Activated CD4-positive, alpha-beta T cell treated with anti-CD3 and anti-CD28 coated beads for 36 hours (primary cell): ENCODE data around the gene DUSP22. TPM values are rescaled to one million over a fixed set of nuclear protein-coding genes. Genes with fewer than 3 reads are reported as not detected.
"Not testable (repeated sequence)": the region's sequence is repeated elsewhere in the genome, so short reads cannot be mapped to it uniquely, and the experiment has no call there.

Experiments
- ATAC-seq: fragments of 200-7000 bp; cut with Tn5 transposase; one replicate; pipeline ENCODE4 v1.10.0; 2021; ENCODE audit warnings: mild to moderate bottlenecking, moderate library complexity
- CTCF ChIA-PET: fragments of 350-600 bp; sonication (Branson Sonifier 250); formaldehyde crosslinking; loops from one replicate; lab custom pipeline; 2021; ENCODE audit warnings: antibody characterized with exemption; lab: Charles Lee
- POLR2A ChIA-PET: fragments of 350-600 bp; sonication (Branson Sonifier 250); formaldehyde crosslinking; loops from one replicate; lab custom pipeline; 2021; ENCODE audit warnings: antibody characterized with exemption, inconsistent platforms; lab: Charles Lee
- DNase-seq: peaks from one replicate; pipeline ENCODE4 v3.0.0-alpha.2; 2020
- H3K27ac Mint-ChIP-seq: one replicate; pipeline ENCODE4 v1.8.0; 2021; ENCODE audit warnings: mixed read lengths
- H3K27me3 Mint-ChIP-seq: one replicate; pipeline ENCODE4 v1.8.0; 2021; ENCODE audit warnings: mixed read lengths
- H3K36me3 Mint-ChIP-seq: one replicate; pipeline ENCODE4 v1.8.0; 2021; ENCODE audit warnings: low read depth, mixed read lengths
- H3K4me1 Mint-ChIP-seq: one replicate; pipeline ENCODE4 v1.8.0; 2021; ENCODE audit warnings: mixed read lengths
- H3K4me3 Mint-ChIP-seq: one replicate; pipeline ENCODE4 v1.8.0; 2021; ENCODE audit warnings: mild to moderate bottlenecking, moderate library complexity, mixed read lengths
- H3K9me3 Mint-ChIP-seq: one replicate; pipeline ENCODE4 v1.8.0; 2021; ENCODE audit warnings: low read depth, mixed read lengths
- intact Hi-C, 2 experiments: fragments of 100-400 bp; cut with DNase I in 1 of 2; cut with micrococcal nuclease in 1 of 2; formaldehyde crosslinking; loops; one replicate each; pipeline versions ENCODE4 v1.14.2 to v1.15.1; 2022 to 2024; cut with DNase I, micrococcal nuclease
- total RNA-seq, 2 experiments: library from RNA; stranded (reverse); gene quantifications; one replicate each; pipeline ENCODE4 v1.2.3, GENCODE V29; 2021

Gene DUSP22, protein sequence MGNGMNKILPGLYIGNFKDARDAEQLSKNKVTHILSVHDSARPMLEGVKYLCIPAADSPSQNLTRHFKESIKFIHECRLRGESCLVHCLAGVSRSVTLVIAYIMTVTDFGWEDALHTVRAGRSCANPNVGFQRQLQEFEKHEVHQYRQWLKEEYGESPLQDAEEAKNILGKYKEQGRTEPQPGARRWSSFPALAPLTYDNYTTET
- 10 to 100 TPM; 33.2 to 33.7 TPM for total RNA-seq

DNA sequence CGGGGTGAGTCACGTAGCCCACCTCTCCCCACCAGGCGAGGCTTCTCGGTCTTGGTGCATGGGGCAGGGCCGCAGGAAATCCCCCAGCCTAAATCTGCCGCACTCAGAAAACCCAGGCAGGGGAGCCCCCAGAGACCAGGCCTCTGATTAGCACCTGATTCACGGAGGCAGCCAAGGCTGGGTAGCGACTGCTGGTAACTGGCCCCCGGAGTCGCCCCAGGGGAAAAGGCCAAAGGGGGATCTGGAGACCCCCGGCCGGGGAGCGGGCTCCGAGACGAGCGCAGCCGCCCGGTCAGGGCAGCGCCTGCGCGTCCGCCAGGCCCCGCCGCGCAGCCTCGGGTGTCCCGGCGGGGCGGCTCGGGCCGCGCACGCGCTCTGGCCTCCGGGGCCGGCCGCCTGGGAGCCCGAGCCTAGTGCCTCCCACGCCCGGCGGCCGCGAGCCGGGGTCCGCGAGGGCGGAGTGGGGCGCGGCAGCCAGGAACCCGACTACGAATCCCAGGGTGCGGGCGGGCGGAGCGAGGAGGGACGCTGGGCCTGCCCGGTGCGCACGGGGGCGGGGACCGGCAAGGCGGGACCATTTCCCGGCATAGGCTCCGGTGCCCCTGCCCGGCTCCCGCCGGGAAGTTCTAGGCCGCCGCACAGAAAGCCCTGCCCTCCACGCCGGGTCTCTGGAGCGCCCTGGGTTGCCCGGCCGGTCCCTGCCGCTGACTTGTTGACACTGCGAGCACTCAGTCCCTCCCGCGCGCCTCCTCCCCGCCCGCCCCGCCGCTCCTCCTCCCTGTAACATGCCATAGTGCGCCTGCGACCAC lies at the start of gene DUSP22:
Gene DUSP22 (plus strand): TSS at position 791 of the 809 bp plus-strand sequence. CDS start 53 bp downstream, outside the sequence.
- Mint-ChIP-seq H3K4me1 (peaks cover 58% of the 10 kb centered on the region), H3K4me3 (peak within 1 kb of the TSS; percentile 81), H3K27ac (peak within 1 kb of the TSS; percentile 93), H3K9me3 (no peaks in the 10 kb centered on the region), H3K27me3 (no peaks in the 10 kb centered on the region), H3K36me3 (peaks cover 4% of the 10 kb centered on the region)
- CTCF ChIA-PET, result interaction anchor here (0.7 to 1.2 kb wide), 2 partner anchors 68 to 361 kb away, joined by 3 to 4 read pairs; no protein-coding TSS in a partner anchor
- POLR2A ChIA-PET, result interaction anchor here (1.2 to 1.8 kb wide), 3 partner anchors 67 to 113 kb away, joined by 5 to 7 read pairs (median 6); no protein-coding TSS in a partner anchor
- DNase-seq, result peak; percentile 93
- intact Hi-C loops, result loop anchor here (1.0 to 5.0 kb wide), 16 partner anchors 40 to 400 kb away; partner anchors contain the start of gene IRF4 (in 2 of the 2)
- peak; percentile 70 for ATAC-seq

DNA sequence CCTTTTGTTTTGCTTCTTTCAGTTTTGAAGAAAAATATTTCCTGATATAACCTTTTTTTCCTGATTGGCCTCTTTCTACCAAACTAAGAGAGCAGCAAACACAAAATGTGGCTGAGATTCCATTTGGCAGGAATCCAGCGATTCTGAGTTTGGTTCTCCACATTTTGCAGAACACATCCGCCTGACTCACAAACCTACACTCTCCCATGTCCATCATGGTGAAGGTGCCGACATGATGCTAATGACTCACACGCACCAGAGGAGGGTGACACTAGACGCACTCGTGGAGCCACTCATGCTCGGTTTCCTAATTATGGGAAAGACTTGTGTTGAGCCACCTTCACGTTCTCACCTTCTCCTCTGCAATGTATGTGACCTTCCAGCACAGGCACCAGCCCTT lies 45.9 kb upstream of the DUSP22 start:
- H3K4me3 Mint-ChIP-seq, result no peak overlapping the region
- CTCF ChIA-PET, result interaction anchor here (0.9 kb wide), 1 partner anchor 9 kb away, joined by 3 read pairs; no protein-coding TSS in a partner anchor
- intact Hi-C loops, result no loop called here

DNA sequence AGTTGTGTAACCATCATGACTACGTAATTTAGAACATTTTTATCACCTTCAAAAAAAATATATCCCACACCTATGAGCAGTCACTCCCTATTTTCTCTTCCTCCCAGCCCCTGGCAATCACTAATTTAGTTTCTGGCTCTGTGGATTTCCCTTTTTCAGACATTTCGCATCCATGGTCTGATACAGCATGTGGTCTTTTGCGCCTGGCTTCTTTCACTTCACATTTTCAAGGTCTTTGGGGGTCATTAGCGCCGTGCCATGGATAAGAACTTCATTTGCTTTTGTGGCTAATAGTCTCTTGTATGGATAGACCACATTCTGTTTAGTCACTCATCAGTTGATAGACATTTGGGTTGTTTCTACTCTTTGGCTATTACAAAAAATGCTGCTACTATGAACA lies 44.9 kb upstream of the DUSP22 start:
- intact Hi-C loops, result no loop called here
- H3K27ac Mint-ChIP-seq, result no peak overlapping the region
- DNase-seq, result no peak

More for the DNA sequence above, 45.9 kb upstream of the DUSP22 start:
- H3K27ac Mint-ChIP-seq, result no peak overlapping the region
- H3K4me1 Mint-ChIP-seq, result peaks cover 14% of the 10 kb centered on the region
- peaks cover 2% of the 10 kb centered on the region for H3K27me3 Mint-ChIP-seq
- POLR2A ChIA-PET, result no interaction called here
- H3K9me3 Mint-ChIP-seq, result peaks cover 4% of the 10 kb centered on the region
- ATAC-seq, result peak; percentile 12
- DNase-seq, result no peak
- no peaks in the 10 kb centered on the region for H3K36me3 Mint-ChIP-seq

DNA sequence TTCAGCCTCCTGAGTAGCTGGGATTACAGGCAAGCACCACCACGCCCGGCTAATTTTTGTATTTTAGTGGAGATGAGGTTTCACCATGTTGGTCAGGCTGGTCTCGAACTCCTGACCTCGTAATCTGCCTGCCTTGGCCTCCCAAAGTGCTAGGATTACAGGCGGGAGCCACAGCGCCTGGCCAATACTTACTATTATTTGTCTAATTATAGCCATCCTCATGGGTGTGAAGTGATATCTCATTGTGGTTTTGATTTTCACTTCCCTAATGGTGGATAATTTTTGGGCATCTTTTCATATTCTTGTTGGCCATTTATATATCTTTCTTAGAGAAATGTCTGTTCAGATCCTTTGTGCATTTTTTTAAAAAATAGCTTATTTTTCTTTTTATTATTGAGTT lies 44.2 kb upstream of the DUSP22 start:
- DNase-seq, POLR2A ChIA-PET, H3K9me3 Mint-ChIP-seq, H3K27me3 Mint-ChIP-seq, ATAC-seq, H3K27ac Mint-ChIP-seq, H3K36me3 Mint-ChIP-seq, intact Hi-C loops, H3K4me3 Mint-ChIP-seq: not testable (repeated sequence)
- peaks cover 29% of the 10 kb centered on the region for H3K4me1 Mint-ChIP-seq
- CTCF ChIA-PET, result interaction anchor here (1.2 kb wide), 1 partner anchor 22 kb away, joined by 3 read pairs; no protein-coding TSS in a partner anchor

More for the DNA sequence above, 44.9 kb upstream of the DUSP22 start:
- Mint-ChIP-seq H3K27me3 (peaks cover 2% of the 10 kb centered on the region), H3K36me3 (no peaks in the 10 kb centered on the region), H3K9me3 (peaks cover 4% of the 10 kb centered on the region), H3K4me3 (no peak overlapping the region), H3K4me1 (peaks cover 23% of the 10 kb centered on the region)
- ChIA-PET POLR2A (no interaction called here), CTCF (interaction anchor here (1.2 kb wide), 1 partner anchor 22 kb away, joined by 3 read pairs; no protein-coding TSS in a partner anchor)
- ATAC-seq, result no peak

GRCh38 chr6:250676-251075 lies 41.6 kb upstream of the DUSP22 start:
- intact Hi-C loops, result loop anchor here in 1 of 2 experiments (5.0 kb wide), 1 partner anchor 42 kb away; the partner anchor contains the start of gene DUSP22
- Mint-ChIP-seq H3K27ac (peak overlapping the region; percentile 66), H3K9me3 (peaks cover 2% of the 10 kb centered on the region), H3K27me3 (no peaks in the 10 kb centered on the region), H3K4me1 (peaks cover 41% of the 10 kb centered on the region), H3K36me3 (no peaks in the 10 kb centered on the region), H3K4me3 (no peak overlapping the region)
- POLR2A ChIA-PET, result no interaction called here
- CTCF ChIA-PET, result interaction anchor here (0.8 kb wide), 2 partner anchors 14 to 380 kb away, joined by 3 to 4 read pairs; no protein-coding TSS in a partner anchor
- DNase-seq (no peak), ATAC-seq (no peak)

GRCh38 chr6:251920-252319 lies 40.4 kb upstream of the DUSP22 start:
- POLR2A ChIA-PET, result no interaction called here
- peak; percentile 97 for ATAC-seq

GRCh38 chr6:252775-253535 lies 39.3 kb upstream of the DUSP22 start:
- no peak overlapping the region for H3K4me3 Mint-ChIP-seq
- POLR2A ChIA-PET, result no interaction called here
- DNase-seq (no peak), ATAC-seq (no peak)
- H3K9me3 Mint-ChIP-seq, result peaks cover 2% of the 10 kb centered on the region
- peaks cover 52% of the 10 kb centered on the region for H3K4me1 Mint-ChIP-seq
- no peaks in the 10 kb centered on the region for H3K36me3 Mint-ChIP-seq
- intact Hi-C loops, result loop anchor here (1.0 to 5.0 kb wide), 4 partner anchors 17 to 39 kb away; partner anchors contain the start of gene DUSP22 (in 2 of the 2)
- H3K27ac Mint-ChIP-seq, result peak overlapping the region; percentile 44
- H3K27me3 Mint-ChIP-seq, result no peaks in the 10 kb centered on the region
- CTCF ChIA-PET, result no interaction called here

More at GRCh38 chr6:251920-252319, 40.4 kb upstream of the DUSP22 start:
- Mint-ChIP-seq H3K9me3 (peaks cover 2% of the 10 kb centered on the region), H3K27ac (peak overlapping the region; percentile 92), H3K4me3 (no peak overlapping the region), H3K4me1 (peaks cover 42% of the 10 kb centered on the region), H3K27me3 (no peaks in the 10 kb centered on the region), H3K36me3 (no peaks in the 10 kb centered on the region)
- DNase-seq, result no peak
- intact Hi-C loops, result loop anchor here (1.0 to 5.0 kb wide), 4 partner anchors 16 to 40 kb away; partner anchors contain the start of gene DUSP22 (in 2 of the 2)
- CTCF ChIA-PET, result interaction anchor here (0.8 to 0.9 kb wide), 2 partner anchors 17 to 22 kb away, joined by 3 read pairs; no protein-coding TSS in a partner anchor

- ChIA-PET CTCF (interaction anchor here (1.1 kb wide), 1 partner anchor 18 kb away, joined by 3 read pairs; no protein-coding TSS in a partner anchor), POLR2A (no interaction called here)
- no peak for ATAC-seq
- intact Hi-C loops, result loop anchor here in 1 of 2 experiments (5.0 kb wide), 1 partner anchor 38 kb away; the partner anchor contains the start of gene DUSP22
- Mint-ChIP-seq H3K27me3 (no peaks in the 10 kb centered on the region), H3K4me1 (peaks cover 55% of the 10 kb centered on the region), H3K27ac (no peak overlapping the region), H3K36me3 (no peaks in the 10 kb centered on the region), H3K4me3 (no peak overlapping the region), H3K9me3 (peaks cover 5% of the 10 kb centered on the region)
- no peak for DNase-seq
Observed at GRCh38 chr6:254016-254415, 38.3 kb upstream of the DUSP22 start.

GRCh38 chr6:255041-255750 lies 37.1 kb upstream of the DUSP22 start:
- Mint-ChIP-seq H3K9me3 (peaks cover 8% of the 10 kb centered on the region), H3K27me3 (no peaks in the 10 kb centered on the region), H3K4me1 (peaks cover 62% of the 10 kb centered on the region), H3K4me3 (no peak overlapping the region), H3K36me3 (no peaks in the 10 kb centered on the region), H3K27ac (no peak overlapping the region)
- ATAC-seq, result no peak
- DNase-seq, result no peak
- intact Hi-C loops, result no loop called here
- POLR2A ChIA-PET, result no interaction called here
- CTCF ChIA-PET, result interaction anchor here (0.6 to 1.9 kb wide), 4 partner anchors 17 to 70 kb away, joined by 3 to 6 read pairs (median 3); no protein-coding TSS in a partner anchor

DNA sequence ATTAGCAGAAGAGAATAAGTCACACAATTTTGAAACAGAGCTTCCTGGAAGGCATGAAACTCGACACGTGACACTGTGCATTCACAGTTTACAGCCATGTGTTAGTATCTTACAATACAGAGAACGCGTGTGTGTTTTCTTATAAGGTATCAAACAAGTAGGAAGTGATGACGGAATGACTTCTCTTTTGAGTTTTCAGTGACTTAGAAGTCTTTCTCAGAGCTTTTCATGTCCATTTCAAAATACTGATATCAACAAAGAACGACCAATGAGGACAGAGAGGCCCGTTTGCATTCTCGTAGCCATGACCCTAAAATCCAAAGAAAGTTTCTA lies 36.6 kb upstream of the DUSP22 start:
- ATAC-seq, result no peak
- Mint-ChIP-seq H3K27ac (no peak overlapping the region), H3K27me3 (no peaks in the 10 kb centered on the region), H3K4me3 (no peak overlapping the region), H3K36me3 (no peaks in the 10 kb centered on the region), H3K9me3 (peaks cover 8% of the 10 kb centered on the region), H3K4me1 (peaks cover 62% of the 10 kb centered on the region)
- ChIA-PET CTCF (interaction anchor here (1.2 to 1.9 kb wide), 3 partner anchors 39 to 66 kb away, joined by 3 to 6 read pairs (median 3); no protein-coding TSS in a partner anchor), POLR2A (no interaction called here)
- no peak for DNase-seq
- intact Hi-C loops, result no loop called here
